HG03196 (cell line): ENCODE measurements around the gene FUT6.
"Not testable (repeated sequence)": the region's sequence is repeated elsewhere in the genome, so short reads cannot be mapped to it uniquely, and the experiment has no call there.

ENCODE experiments used
- ATAC-seq: cut with Tn5 transposase; IDR thresholded peaks from one replicate; pipeline ENCODE4 v1.9.1; 2021; ENCODE audit not compliant: unreplicated experiment

The FUT6 gene, protein sequence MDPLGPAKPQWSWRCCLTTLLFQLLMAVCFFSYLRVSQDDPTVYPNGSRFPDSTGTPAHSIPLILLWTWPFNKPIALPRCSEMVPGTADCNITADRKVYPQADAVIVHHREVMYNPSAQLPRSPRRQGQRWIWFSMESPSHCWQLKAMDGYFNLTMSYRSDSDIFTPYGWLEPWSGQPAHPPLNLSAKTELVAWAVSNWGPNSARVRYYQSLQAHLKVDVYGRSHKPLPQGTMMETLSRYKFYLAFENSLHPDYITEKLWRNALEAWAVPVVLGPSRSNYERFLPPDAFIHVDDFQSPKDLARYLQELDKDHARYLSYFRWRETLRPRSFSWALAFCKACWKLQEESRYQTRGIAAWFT

DNA sequence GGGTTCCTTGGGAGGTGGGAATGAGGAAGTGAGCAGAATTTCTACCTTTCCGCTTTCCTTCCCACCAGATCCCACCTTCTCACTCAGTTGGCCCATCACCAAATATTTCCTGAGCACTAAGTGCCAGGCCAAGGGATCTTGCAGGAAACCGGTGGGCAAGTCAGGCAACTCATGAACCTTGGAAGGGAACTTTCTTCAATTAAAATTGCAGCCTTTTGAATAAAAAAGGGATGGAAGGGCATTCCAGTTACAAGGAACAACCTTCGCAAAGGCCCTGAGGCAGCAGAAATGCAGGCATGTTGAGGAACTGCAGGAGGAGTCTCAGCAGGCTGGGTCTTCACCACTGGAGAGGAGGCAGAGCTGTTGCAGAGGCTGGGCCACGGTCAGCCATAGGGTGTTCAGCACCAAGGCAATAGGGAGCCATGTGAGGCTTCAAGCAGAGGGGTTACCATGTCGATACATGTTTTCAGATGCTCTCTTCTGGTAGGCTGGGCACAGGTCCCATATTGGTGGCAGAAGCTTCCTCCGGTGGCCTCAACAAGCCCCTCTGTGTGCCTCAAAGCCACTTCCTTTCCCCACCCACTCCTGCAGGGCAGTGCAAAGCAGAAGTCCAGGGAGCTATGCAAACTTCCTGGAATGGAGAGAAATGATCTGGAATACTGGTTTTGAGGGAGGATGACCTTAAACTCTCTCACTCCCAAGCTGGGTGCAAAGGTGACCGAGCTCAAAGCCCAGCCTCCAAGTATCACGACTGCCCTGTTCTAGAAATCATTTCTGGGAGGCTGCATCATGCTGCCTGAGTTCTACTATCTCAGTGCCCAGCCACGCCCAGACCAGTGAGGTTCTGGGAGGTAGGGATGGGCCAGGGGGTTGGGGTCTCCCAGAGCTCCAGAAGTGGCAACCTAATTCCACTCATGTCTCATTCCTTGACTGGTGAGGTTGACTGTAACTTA, at the start of gene FUT6:
Gene FUT6, minus strand, starts transcription at position 638 of the 953 bp plus-strand sequence. CDS start 7,135 bp downstream, outside the sequence.
- ATAC-seq = no peak

DNA sequence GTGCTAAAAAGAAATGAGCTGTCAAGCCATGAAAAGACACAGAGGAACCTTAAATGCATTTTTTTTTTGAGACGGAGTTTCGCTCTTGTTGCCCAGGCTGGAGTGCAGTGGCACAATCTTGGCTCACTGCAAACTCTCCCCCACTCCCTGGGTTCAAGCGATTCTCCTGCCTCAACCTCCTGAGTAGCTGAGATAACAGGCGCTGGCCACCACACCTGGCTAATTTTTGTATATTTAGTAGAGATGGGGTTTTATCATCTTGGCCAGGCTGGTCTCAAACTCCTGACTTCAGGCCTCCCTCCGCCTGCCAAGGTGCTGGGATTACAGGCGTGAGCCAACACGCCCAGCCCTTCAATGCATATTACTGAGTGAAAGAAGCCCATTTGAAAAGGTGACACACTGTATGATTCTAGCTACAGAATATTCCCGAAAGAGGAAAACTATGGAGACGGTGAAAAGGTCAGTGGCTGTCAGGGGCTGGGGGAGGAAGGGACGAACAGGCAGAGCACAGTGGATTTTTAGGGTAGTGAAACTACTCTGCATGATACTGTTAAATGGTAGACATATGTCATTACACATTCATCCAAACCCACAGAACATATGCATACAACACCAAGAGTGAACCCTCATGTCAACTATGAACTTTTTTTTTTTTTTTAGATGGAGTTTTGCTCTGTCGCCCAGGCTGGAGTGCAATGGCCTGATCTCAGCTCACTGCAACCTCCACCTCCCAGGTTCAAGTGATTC, 44.7 kb upstream of the FUT6 start:
- ATAC-seq = not testable (repeated sequence)

DNA sequence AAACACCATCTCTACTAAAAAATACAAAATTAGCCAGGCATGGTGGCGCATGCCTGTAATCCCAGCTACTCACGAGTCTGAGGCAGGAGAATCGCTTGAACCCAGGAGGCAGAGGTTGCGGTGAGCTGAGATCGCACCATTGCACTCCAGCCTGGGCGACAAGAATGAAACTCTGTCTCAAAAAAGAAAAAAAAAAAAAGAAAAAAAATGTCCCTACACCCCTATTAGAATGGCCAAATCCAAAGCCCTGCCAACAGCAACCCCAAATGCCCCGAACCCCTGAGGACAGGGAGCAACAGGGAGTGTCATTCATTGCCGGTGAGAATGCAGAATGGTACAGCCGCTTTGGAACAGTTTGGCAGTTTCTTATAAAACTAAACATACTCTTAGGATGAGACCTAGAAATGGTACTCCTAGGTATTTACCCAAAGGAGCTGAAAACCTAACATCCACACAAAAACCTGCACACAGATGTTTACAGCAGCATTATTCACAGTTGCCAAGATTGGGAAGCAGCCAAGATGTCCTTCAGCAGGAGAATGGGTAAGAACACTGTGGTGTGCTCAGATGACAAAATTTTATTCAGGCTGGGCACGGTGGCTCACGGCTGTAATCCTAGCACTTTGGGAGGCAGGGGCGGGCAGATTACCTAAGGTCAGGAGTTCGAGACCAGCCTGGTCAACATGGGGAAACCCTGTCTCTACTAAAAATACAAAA, 43.8 kb upstream of the FUT6 start:
- not testable (repeated sequence) for ATAC-seq

DNA sequence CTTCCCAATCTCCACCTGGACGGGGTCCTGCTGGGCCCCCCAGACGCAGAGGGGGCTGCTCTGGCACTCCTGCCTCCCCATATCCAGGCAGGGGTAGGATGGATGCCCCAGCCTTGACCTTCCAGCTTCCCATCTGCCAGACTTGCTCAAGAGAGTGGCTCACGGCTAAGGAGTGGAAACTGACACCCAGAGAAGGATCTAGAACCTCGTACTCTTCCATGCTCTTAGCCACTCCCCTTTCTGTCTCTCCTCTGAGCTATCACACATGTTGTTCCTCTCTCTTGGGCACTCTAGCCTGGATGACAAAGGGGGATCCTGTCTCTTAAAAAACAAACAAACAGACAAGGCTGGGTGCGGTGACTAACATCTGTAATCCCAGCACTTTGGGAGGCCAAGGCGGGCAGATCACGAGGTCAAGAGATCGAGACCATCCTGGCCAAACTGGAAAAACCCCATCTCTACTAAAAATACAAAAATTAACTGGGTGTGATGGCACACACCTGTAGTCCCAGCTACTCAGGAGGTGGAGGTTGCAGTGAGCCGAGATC, 43.0 kb upstream of the FUT6 start:
- no peak for ATAC-seq

DNA sequence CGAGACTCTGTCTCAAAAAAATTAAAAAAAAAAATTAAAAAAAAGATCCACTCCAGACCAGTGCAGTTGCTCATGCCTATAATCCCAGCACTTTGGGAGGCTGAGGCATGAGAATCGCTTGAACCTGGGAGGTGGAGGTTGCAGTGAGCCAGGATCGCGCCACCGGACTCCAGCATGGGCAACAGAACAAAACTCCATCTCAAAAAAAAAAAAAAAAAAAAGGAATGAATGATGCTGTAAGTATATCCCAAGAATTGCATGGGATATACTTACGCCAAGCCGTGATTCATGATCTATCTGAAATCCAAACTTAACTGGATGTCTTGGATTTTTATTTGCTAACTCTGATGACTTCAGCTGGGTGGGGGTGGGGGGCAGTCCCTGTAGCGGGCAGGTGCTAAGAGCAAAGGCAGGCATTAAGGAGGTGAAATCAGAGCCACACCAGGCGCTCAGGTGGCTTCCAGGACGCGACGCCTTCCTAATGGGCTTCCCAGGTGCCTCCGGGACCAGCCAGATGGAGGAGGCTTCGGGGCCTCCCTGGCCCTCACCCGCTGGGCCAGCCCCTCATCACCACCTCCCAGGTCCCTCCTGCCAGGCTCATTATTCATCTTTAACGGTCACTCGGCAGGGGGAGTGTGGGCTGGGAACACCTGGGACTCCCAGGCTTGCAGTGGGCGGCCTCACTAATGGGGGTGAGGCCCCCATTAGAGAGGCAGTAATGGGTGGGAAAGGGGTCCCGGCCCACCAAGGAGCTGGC, 42.2 kb upstream of the FUT6 start:
- no peak for ATAC-seq

DNA sequence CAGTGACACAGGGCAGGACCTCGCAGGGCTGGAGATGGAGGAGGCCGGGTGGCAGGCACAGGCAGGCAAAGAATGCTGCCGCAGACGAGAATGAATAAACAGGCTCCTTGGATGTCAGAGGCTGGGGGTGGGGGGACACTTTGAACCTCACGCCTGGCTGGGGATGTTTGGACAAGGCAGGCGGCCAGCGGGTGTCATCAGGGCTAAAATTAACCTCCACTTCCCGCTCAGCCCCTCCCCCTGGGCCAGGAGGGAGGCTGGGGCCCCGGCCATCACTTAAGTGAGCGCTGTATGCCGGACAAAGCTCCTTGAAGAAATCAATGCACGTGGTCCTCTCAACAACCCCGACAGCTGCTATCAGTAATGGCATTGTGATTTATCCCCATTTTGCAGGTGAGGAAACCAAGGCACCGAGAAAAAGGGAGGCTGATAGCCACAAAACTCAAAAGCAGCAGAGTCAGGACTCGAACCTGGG, 41.1 kb upstream of the FUT6 start:
- no peak for ATAC-seq

DNA sequence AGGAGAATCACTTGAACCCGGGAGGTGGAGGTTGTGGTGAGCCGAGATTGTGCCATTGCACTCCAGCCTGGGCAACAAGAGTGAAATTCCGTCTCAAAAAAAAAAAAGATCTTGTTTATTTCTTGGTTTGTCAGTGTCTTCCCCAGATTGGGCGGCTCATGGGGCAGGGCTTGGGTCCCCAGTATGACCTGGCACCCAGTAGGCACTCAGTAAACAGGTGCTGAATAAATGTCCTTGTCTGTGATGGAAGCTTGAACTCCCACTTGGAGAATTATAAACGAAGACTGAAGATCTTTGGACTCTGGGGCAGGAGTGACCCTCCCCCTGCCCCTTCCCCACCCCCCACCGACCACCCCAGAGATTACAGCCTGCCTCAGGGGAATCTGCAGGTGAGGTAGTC, 40.7 kb upstream of the FUT6 start:
- no peak for ATAC-seq

DNA sequence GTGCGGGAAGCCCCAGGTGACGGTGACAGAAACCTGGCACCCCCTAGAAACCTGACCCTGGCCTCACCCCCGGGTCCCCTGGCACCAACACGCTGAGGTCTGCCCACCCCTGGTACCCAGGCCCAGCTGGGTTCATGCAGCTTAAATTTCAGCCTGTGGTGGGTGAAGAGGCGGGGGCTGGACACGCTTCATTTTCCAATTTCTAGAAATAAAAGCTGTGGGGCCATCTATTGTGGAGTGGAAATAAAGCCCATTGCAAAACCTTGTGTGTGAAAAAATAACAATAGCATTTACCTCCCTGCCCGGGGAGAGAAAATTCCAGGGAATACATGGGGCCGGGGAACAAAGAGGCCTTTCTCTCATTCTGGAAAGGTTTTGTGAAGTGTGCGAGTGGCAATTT, 38.4 kb upstream of the FUT6 start:
- no peak for ATAC-seq

DNA sequence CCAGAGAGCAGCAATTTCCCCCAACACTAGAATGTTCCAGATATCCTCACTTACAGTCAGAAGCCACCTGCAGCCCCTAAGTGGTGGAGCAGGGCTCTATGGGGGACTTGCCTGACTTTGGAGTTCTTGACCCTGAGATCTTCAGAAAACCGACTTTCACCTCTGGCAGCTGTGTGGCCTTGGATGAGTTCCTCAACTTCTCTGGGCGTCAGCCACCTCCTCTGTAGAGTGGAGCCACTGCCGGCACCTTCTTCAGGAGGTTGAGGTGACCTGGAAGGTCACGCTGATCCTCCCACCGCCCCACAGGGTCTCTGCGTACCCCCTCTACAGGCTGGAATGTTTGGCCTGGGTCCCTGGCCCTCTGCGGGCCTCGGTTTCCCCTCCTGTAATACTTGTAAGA, 37.9 kb upstream of the FUT6 start:
- ATAC-seq = no peak

DNA sequence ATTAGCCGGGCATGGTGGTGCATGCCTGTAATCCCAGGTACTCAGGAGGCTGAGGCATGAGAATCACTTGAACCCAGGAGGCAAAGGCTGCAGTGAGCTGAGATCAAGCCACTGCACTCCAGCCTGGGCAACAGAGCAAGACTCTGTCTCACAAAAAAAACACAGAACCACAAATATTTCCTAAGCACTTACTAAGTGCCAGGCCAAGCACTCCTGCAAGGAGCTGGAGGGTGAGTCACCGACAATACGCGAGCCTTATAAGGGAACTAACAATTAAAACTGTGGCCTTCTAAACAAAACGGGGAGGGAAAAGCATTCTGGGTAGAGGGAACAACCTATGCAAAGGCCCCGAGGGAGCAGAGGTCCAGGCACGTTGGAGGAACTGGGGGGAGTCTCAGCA, 35.0 kb upstream of the FUT6 start:
- ATAC-seq = not testable (repeated sequence)

DNA sequence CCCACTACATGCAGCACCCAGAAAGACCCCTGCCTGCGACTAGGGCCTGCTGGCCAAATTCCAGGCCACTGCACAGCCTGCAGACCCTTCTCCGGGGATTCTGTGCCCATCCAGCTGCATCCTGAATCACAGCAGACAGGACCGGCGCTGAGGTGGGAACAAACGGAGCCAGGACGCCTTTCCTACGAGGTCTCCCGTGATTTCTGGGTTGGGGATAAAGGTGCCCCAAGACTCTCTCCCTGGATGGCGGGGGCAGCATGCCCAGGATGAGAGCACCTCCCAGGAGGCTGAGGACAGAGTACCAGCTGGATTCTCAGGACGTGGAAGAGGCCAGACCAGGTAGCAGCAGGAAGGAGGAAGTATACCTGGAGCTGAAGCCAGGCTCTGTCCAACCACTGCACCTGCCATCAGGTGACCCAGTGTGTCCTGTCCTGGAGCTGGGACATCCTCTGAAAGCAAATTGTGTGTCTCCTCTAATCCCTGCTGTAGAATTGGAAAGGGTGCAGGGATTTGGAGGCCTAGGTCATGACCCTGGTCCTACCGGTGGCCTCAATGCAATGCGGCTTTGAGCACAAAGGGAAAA, 34.2 kb upstream of the FUT6 start:
- no peak for ATAC-seq

DNA sequence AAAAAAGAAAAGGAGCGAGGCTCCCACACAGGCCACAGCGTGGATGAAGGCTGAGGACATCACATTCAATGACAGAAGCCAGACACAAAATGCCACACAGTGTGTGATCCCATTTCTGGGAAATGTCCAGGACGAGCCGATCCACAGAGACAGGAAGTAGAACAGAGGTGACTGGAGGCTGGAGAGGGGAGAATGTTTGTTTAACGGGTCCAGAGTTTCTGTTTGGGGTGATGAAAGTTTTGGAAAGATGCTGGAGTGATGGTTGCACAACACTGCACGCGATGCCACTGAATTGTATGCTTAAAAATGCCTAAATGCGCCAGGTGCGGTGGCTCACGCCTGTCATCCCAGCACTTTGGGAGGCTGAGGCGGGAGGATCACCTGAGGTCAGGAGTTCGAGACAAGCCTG, 31.5 kb upstream of the FUT6 start:
- no peak for ATAC-seq

DNA sequence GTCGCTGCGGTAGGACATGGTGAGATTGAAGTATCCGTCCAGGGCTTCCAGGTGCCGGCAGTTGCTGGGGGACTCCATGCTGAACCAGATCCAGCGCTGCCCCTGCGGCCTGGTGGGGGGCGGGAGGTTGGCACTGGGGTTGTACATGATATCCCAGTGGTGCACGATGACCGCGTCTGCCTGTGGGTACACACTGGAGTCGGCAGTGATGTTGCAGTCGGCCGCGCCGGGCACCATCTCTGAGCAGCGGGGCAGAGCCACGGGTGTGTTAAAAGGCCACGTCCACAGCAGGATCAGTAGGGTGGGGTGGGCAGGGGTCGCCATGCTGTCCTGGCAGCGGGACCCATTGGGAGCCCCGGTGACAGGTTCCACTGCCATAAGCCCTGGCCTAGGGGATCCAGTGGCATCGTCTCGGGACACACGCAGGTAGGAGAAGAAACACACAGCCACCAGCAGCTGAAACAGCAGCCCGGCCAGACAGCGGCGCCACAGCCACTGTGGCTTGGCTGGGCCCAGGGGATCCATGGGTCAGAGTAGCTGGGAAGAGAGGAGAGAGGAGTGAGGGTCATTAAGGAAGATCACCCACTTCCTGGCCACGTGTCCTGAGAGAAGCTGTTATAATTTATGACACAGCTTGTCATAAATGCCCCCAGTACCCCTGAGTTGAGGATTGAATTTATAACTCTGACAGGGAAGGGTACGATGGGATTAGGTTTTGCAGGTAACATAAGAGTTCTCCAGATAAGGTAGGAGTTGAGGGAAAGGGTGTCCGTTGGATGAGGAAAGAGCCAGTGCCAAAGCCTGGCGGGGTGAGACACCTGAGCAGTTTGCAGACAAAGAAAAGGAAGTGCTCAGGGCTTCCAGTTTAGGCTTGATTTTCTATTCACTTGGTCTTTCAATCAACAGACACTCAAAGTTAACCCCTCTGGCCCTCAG, 28.0 kb upstream of the FUT6 start:
- ATAC-seq = no peak

DNA sequence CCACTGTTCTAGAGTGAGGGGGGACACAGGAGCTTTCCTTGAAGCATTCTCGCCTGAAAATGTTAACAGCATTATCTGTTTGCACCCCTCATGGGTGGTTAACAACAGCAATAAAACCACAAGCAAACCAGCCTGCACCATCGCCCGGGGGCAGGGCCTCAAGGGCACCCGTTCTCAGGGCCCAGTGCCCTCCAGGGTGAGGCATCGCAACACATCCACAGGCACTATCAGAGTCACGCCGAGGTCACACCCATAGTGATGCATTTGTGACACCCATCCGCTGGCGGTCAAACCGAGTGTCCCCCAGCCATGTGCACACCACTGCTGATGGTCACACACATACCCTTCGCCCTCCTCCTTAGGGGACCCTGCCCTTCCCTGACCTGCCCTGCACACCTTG, 26.3 kb upstream of the FUT6 start:
- no peak for ATAC-seq

DNA sequence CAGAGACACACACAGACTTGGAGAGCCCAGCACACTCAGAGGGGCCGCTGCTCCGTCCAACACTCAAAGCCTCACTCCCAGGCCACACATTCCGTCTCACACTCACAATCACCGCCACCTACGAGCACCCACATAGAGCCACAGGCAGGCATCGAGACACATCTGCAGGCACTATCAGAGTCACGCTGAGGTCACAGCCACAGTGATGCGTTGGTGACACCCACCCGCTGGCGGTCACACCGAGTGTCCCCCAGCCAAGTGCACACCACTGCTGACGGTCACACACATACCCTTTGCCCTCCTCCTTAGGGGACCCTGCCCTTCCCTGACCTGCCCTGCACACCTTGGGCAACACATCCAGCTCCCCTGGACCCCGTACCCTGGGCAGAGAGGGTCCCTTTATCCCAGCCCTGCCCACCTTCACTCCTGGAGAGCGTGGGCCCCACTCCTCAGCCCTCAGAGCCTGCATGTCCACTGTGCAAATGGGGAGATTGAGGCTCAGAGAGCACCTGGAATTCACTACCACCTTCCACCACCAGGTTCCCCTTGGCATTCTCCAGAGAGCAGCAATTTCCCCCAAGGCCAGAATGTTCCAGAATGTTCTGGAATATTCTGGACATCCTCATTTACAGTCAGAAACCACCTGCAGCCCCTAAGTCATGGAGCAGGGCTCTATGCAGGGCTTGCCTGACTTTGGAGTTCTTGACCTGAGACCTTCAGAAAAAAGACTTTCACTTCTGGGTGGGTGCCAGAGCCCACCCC, 25.4 kb upstream of the FUT6 start:
- ATAC-seq = no peak

DNA sequence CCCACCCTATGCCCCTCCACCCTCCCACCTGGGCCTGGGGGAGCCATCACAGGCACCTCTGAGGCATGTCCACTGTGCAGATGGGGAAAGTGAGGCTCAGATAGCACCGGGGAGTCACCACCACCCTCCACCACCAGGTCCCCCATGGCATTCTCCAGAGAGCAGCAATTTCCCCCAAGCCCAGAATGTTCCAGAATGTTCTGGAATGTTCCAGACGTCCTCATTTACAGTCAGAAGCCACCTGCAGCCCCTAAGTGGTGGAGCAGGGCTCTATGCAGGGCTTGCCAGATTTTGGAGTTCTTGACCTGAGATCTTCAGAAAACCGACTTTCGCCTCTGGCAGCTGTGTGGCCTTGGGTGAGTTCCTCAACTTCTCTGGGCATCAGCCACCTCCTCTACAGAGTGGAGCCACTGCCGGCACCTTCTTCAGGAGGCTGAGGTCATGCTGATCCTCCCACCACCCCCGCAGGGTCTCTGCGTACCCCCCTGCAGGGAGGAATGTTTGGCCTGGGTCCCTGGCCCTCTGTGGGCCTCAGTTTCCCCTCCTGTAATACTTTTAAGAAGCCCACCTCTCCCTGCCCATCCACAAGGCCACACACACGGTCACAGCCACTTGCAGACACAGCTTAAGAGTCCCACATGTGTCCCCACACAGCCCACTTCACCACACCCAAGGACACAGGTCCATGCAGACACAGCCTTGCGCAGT, 24.7 kb upstream of the FUT6 start:
- ATAC-seq = no peak
